GM12878 (cell line): Measurements from ENCODE around the gene C1GALT1.

ENCODE experiments used
- FOXM1 ChIP-seq: IDR thresholded peaks from 2 replicates; pipeline ENCODE4 v1.6.1; 2012; ENCODE audit warnings: low read depth, mild to moderate bottlenecking, inconsistent platforms, low read length, moderate library complexity
- MEF2A ChIP-seq: IDR thresholded peaks from 2 replicates; pipeline ENCODE4 v1.6.1; 2011; ENCODE audit warnings: low read depth, mild to moderate bottlenecking, low read length, moderate library complexity; ENCODE audit not compliant: insufficient read depth
- RAD21 ChIP-seq: IDR thresholded peaks from 2 replicates; pipeline ENCODE4 v1.6.1; 2011; ENCODE audit warnings: mild to moderate bottlenecking, low read depth, low read length, moderate library complexity; ENCODE audit not compliant: insufficient read depth
- SREBF1 ChIP-seq: IDR thresholded peaks from 2 replicates; pipeline ENCODE4 v1.6.1; 2012; ENCODE audit warnings: mild to moderate bottlenecking, low read length
- TAF1 ChIP-seq: IDR thresholded peaks from 2 replicates; pipeline ENCODE4 v1.6.1; 2011; ENCODE audit warnings: mild to moderate bottlenecking, low read depth, low read length, borderline replicate concordance
- TF ChIP-seq, protein P1 (sequence below), 3 experiments: IDR thresholded peaks in 2 of 3; conservative IDR thresholded peaks in 1 of 3; 2 replicates each; pipeline ENCODE4 v1.5.1; 2011; ENCODE audit warnings: low read depth in 3 of 3, low read length in 3 of 3, mild to moderate bottlenecking in 3 of 3, control low read depth in 2 of 3, moderate library complexity in 2 of 3, inconsistent platforms in 1 of 3, mixed read lengths in 1 of 3; ENCODE audit not compliant: control insufficient read depth in 2 of 3, insufficient read depth in 1 of 3; ENCODE audit errors: extremely low read depth in 1 of 3
- TF ChIP-seq, protein P2 (sequence below): IDR thresholded peaks from 2 replicates; pipeline ENCODE4 v1.6.1; 2012; ENCODE audit warnings: low read depth, low read length, improper control_type of control experiment
- TF ChIP-seq, protein P3 (sequence below): IDR thresholded peaks from 2 replicates; pipeline ENCODE4 v1.6.1; 2012; ENCODE audit warnings: mild to moderate bottlenecking, low read depth, low read length

DNA sequence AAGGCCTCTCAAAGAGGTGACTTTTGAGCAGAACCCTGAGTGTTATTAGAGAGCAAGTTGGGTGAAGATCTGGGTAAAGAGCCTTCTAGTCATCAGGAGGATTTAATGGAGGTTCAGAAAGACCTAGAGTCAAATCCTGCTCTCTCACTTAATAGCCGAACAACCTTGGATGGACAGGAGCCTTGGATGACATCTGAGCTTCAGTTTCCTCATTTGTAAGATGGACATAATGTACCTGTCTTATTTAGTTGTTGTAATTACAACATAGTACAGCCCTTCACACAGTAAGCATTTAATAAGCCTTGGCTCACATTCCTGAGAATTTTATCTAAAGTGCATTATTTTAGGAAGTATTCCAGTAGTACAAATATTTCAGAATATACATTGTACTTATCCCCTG, 57.0 kb downstream of the C1GALT1 start:
- TF ChIP-seq, protein P1, sequence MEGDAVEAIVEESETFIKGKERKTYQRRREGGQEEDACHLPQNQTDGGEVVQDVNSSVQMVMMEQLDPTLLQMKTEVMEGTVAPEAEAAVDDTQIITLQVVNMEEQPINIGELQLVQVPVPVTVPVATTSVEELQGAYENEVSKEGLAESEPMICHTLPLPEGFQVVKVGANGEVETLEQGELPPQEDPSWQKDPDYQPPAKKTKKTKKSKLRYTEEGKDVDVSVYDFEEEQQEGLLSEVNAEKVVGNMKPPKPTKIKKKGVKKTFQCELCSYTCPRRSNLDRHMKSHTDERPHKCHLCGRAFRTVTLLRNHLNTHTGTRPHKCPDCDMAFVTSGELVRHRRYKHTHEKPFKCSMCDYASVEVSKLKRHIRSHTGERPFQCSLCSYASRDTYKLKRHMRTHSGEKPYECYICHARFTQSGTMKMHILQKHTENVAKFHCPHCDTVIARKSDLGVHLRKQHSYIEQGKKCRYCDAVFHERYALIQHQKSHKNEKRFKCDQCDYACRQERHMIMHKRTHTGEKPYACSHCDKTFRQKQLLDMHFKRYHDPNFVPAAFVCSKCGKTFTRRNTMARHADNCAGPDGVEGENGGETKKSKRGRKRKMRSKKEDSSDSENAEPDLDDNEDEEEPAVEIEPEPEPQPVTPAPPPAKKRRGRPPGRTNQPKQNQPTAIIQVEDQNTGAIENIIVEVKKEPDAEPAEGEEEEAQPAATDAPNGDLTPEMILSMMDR (IDR thresholded peaks at IDR 0.05 in 2 of 3, conservative IDR thresholded peaks at IDR 0.05 in 1 of 3; ENCODE audit: control insufficient read depth in 2 of 3, extremely low read depth in 1 of 3, insufficient read depth in 1 of 3, low read depth in 3 of 3, low read length in 3 of 3): no peak
- TF ChIP-seq MEF2A (no peak), RAD21 (no peak), TAF1 (no peak), SREBF1 (no peak), FOXM1 (no peak)
- TF ChIP-seq, protein P2, sequence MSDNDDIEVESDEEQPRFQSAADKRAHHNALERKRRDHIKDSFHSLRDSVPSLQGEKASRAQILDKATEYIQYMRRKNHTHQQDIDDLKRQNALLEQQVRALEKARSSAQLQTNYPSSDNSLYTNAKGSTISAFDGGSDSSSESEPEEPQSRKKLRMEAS: no peak
- TF ChIP-seq, protein P3, sequence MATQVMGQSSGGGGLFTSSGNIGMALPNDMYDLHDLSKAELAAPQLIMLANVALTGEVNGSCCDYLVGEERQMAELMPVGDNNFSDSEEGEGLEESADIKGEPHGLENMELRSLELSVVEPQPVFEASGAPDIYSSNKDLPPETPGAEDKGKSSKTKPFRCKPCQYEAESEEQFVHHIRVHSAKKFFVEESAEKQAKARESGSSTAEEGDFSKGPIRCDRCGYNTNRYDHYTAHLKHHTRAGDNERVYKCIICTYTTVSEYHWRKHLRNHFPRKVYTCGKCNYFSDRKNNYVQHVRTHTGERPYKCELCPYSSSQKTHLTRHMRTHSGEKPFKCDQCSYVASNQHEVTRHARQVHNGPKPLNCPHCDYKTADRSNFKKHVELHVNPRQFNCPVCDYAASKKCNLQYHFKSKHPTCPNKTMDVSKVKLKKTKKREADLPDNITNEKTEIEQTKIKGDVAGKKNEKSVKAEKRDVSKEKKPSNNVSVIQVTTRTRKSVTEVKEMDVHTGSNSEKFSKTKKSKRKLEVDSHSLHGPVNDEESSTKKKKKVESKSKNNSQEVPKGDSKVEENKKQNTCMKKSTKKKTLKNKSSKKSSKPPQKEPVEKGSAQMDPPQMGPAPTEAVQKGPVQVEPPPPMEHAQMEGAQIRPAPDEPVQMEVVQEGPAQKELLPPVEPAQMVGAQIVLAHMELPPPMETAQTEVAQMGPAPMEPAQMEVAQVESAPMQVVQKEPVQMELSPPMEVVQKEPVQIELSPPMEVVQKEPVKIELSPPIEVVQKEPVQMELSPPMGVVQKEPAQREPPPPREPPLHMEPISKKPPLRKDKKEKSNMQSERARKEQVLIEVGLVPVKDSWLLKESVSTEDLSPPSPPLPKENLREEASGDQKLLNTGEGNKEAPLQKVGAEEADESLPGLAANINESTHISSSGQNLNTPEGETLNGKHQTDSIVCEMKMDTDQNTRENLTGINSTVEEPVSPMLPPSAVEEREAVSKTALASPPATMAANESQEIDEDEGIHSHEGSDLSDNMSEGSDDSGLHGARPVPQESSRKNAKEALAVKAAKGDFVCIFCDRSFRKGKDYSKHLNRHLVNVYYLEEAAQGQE: no peak
